ENCODE results near the gene PADI1.

The PADI1 gene

DNA sequence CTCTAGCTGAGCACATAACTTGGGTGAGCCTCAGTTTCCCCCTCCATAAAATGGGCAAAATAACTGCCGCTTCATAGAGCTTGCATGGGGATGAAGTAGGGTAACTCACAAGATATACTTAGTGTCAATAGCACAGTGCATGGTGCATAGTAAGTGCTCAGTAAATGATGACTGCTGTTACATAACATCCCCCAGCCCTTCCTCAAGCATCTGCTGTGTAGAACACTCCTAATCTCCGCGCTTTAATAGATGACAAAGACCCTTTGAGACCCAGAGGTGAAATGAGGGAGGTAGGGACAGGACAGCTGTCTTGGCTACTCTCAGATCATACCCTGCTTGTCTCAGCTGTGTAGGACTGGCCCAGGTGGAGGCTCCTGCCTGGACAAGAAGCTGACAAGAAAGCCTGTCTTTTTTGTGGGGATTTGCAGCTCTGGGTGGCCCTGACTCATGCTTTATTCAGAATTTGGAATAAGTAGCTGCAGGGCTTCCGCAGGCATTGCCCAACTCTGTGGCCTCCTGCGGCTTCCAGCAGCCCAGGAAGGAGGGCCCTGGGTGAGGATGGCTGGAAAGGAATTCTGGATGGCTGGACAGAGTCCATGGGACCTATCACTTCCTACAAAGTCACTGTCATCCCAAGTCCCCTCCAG, 82.3 kb downstream of the PADI1 start:
- Histone ChIP-seq H3K9ac (ENCODE audit: low read length) (no peak overlapping the region), H3K4me1 (ENCODE audit: control insufficient read depth, low read depth, low read length) (no peaks in the 10 kb centered on the region), H3K36me3 (ENCODE audit: control insufficient read depth, low read depth, low read length) (no peaks in the 10 kb centered on the region), H3K9me3 (ENCODE audit: control insufficient read depth, low read depth, low read length) (no peaks in the 10 kb centered on the region), H3K27ac (ENCODE audit: low read length) (no peak overlapping the region), H3K27me3 (ENCODE audit: control insufficient read depth, insufficient read depth, low read length) (no peaks in the 10 kb centered on the region), H3K4me3 (ENCODE audit: low read length) (no peak overlapping the region)

DNA sequence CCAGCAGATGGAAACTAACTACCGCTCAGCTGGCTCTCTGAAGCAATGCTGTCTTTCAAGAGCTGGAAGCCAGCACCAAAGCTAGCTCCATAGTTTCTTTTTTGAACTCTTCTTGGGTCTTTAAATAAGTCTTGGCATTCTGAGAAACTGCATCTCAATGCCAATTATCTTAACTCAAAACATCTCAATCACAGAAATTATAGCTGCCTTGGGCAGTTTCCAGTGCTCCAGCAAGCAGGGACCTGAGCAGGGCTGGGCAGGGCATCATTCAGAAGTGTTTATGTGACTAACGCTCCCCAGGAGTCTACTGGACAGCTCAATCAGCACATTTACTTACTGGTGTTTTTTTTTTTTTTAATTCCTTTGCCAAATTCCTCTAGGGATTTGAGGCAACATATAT, 84.8 kb downstream of the PADI1 start:
- no peaks in the 10 kb centered on the region for H3K9me3 ChIP-seq (ENCODE audit: control insufficient read depth, low read depth, low read length)
- H3K27ac ChIP-seq (ENCODE audit: low read length), result no peak overlapping the region
- H3K27me3 ChIP-seq (ENCODE audit: control insufficient read depth, insufficient read depth, low read length), result no peaks in the 10 kb centered on the region
- no peak overlapping the region for H3K4me3 ChIP-seq (ENCODE audit: low read length)
- no peaks in the 10 kb centered on the region for H3K4me1 ChIP-seq (ENCODE audit: control insufficient read depth, low read depth, low read length)
- no peaks in the 10 kb centered on the region for H3K36me3 ChIP-seq (ENCODE audit: control insufficient read depth, low read depth, low read length)
- no peak overlapping the region for H3K9ac ChIP-seq (ENCODE audit: low read length)

DNA sequence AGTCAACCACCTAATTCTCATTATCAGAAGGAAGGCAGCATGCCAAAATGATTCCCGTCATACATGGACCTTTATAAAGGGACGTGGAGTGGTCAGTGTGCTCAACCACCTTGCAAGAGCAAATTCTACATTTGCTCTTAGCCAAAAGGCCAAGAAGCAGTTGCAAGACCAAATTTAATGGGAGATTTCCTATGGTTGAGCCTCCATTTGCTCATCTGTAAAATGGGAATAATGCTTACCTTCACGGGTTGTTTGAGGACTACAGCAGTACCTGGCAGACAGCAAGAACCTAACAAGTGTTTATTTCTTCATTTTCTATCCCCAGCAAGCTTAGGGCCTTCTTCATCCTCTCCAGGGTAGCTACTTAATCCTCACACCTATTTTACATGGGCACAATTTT, 85.6 kb downstream of the PADI1 start:
- H3K9me3 ChIP-seq (ENCODE audit: control insufficient read depth, low read depth, low read length), result no peaks in the 10 kb centered on the region
- H3K4me3 ChIP-seq (ENCODE audit: low read length), result no peak overlapping the region
- H3K27me3 ChIP-seq (ENCODE audit: control insufficient read depth, insufficient read depth, low read length), result no peaks in the 10 kb centered on the region
- no peak overlapping the region for H3K27ac ChIP-seq (ENCODE audit: low read length)
- H3K4me1 ChIP-seq (ENCODE audit: control insufficient read depth, low read depth, low read length), result no peaks in the 10 kb centered on the region
- no peaks in the 10 kb centered on the region for H3K36me3 ChIP-seq (ENCODE audit: control insufficient read depth, low read depth, low read length)
- no peak overlapping the region for H3K9ac ChIP-seq (ENCODE audit: low read length)

DNA sequence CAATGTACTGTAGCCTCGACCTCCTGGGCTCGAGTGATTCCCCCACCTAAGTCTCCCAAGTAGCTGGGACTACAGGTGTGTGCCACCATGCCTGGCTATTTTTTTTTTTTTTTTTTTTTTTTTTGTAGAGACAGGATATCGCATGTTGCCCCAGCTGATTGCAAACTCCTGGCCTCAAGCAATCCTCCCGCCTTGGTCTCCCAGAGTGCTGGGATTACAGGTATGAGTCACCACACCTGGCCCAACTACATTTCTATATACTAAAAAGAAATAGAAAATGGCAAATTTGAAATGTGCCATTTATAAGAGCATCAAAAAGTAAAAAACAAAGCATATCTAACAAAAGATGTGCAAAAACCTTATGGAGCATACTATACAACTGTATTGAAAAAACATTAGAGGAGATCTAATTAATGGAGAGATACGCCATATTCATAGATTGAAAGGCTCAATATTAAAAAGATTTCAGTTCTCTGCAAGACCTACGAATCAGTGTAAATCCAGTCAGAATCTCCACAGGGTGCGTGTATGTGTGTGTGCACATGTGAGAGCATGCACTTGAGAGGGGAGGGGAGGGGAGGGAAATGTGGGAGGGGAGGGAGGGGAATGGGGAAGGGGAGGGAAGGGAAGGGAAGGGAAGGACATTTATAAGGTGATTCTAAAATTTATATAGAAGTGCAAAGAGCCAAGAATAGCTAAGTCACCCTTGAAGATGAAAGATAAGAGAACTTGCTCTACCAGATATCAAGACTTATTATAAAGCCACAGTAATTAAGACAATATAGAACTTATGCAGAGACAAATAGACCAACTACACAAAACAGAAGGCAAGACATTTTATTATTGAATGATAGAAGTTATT, 87.6 kb downstream of the PADI1 start:
- Histone ChIP-seq H3K27me3 (ENCODE audit: control insufficient read depth, insufficient read depth, low read length) (no peaks in the 10 kb centered on the region), H3K27ac (ENCODE audit: low read length) (no peak overlapping the region), H3K9ac (ENCODE audit: low read length) (no peak overlapping the region), H3K36me3 (ENCODE audit: control insufficient read depth, low read depth, low read length) (no peaks in the 10 kb centered on the region), H3K4me1 (ENCODE audit: control insufficient read depth, low read depth, low read length) (no peaks in the 10 kb centered on the region), H3K4me3 (ENCODE audit: low read length) (no peak overlapping the region), H3K9me3 (ENCODE audit: control insufficient read depth, low read depth, low read length) (no peaks in the 10 kb centered on the region)

DNA sequence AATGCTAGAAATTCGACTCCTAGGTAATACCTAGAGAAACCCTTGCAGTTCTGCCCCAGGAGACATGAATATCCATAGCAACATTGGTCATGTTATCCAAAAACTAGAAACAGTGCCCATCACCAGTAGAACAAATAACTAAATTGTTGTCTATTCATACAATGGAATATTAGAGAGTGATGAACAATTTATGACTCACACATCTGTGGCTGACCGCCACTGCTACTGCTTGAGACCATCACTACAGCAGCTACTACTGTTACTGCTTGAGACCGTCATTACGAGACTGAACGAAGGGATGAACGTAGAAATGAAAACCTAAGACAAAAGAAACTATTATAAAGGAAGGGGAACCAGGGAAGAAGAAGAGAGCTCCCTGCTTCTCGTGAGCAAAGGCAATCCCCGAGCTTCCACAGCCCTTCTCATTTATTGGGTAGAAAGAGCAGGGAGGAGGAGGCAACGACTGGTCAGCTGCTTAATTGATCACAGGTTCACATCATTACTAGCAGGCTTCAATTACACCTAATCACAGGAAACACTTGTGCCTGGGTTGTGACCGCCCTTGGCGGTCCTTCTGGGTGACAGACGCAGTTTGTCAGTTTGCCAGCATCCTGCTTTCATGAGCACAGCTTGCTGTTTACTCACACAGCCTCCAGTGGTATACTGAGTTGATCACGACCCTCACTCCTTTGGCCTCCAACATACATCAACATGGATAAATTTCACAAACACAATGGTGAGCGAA, 88.9 kb downstream of the PADI1 start:
- Histone ChIP-seq H3K9ac (ENCODE audit: low read length) (no peak overlapping the region), H3K4me1 (ENCODE audit: control insufficient read depth, low read depth, low read length) (no peaks in the 10 kb centered on the region), H3K4me3 (ENCODE audit: low read length) (no peak overlapping the region), H3K27ac (ENCODE audit: low read length) (no peak overlapping the region), H3K27me3 (ENCODE audit: control insufficient read depth, insufficient read depth, low read length) (no peaks in the 10 kb centered on the region), H3K36me3 (ENCODE audit: control insufficient read depth, low read depth, low read length) (no peaks in the 10 kb centered on the region), H3K9me3 (ENCODE audit: control insufficient read depth, low read depth, low read length) (no peaks in the 10 kb centered on the region)

DNA sequence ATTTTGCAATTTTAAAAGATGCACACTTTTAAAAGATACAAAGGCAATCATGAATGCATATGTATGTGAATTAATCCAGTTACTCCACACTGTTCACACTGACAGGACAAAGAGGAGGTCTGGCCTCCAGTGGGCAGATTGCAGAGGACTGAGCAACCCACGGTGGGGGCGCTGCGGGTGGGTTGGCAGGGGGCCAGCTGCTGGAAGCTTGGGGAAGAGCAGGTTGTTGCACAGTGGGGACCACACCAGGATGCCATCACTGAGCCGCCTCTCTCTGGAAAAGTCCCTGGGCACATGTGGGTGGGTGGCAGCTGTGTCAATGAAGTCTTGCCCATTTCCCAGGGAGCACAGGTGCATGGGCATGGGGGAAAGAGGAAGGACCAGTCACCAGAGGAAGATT, 90.4 kb downstream of the PADI1 start:
- no peaks in the 10 kb centered on the region for H3K36me3 ChIP-seq (ENCODE audit: control insufficient read depth, low read depth, low read length)
- H3K27me3 ChIP-seq (ENCODE audit: control insufficient read depth, insufficient read depth, low read length), result no peaks in the 10 kb centered on the region
- no peaks in the 10 kb centered on the region for H3K9me3 ChIP-seq (ENCODE audit: control insufficient read depth, low read depth, low read length)
- no peak overlapping the region for H3K4me3 ChIP-seq (ENCODE audit: low read length)
- no peak overlapping the region for H3K27ac ChIP-seq (ENCODE audit: low read length)
- H3K9ac ChIP-seq (ENCODE audit: low read length), result no peak overlapping the region
- no peaks in the 10 kb centered on the region for H3K4me1 ChIP-seq (ENCODE audit: control insufficient read depth, low read depth, low read length)
